Activated naive CD8-positive, alpha-beta T cell treated with anti-CD3 and anti-CD28 coated beads for 36 hours (primary cell): ENCODE results near the gene CAD. TPM values are rescaled to one million over a fixed set of nuclear protein-coding genes. Genes with fewer than 3 reads are reported as not detected.

Experiments
- DNase-seq: peaks from one replicate; pipeline ENCODE4 v3.0.0; 2021
- H3K27ac Mint-ChIP-seq: one replicate; pipeline ENCODE4 v1.8.0; 2022; ENCODE audit warnings: mild to moderate bottlenecking, moderate library complexity, mixed read lengths
- H3K27me3 Mint-ChIP-seq: one replicate; pipeline ENCODE4 v1.8.0; 2022; ENCODE audit warnings: mild to moderate bottlenecking, mixed read lengths
- H3K36me3 Mint-ChIP-seq: one replicate; pipeline ENCODE4 v1.8.0; 2021; ENCODE audit warnings: mild to moderate bottlenecking, mixed read lengths
- H3K4me1 Mint-ChIP-seq: one replicate; pipeline ENCODE4 v1.8.0; 2021; ENCODE audit warnings: mixed read lengths
- H3K4me3 Mint-ChIP-seq: one replicate; pipeline ENCODE4 v1.8.0; 2022; ENCODE audit warnings: mild to moderate bottlenecking, moderate library complexity, mixed read lengths
- H3K9me3 Mint-ChIP-seq: one replicate; pipeline ENCODE4 v1.8.0; 2022; ENCODE audit warnings: mixed read lengths
- total RNA-seq, 2 experiments: library from RNA; stranded (reverse); gene quantifications; one replicate each; pipeline ENCODE4 v1.2.3, GENCODE V29; 2021

Gene CAD
- total RNA-seq, 2 experiments from 2014 or later: 134 TPM

- H3K27ac Mint-ChIP-seq: no peak overlapping the region
- H3K36me3 Mint-ChIP-seq: no peaks in the 10 kb centered on the region
- no peak overlapping the region for H3K4me3 Mint-ChIP-seq
- no peak for DNase-seq
- H3K9me3 Mint-ChIP-seq: no peaks in the 10 kb centered on the region
- H3K27me3 Mint-ChIP-seq: peaks cover 13% of the 10 kb centered on the region
- no peaks in the 10 kb centered on the region for H3K4me1 Mint-ChIP-seq
Measured at GRCh38 chr2:27290549-27290948, 73.4 kb downstream of the CAD start.

GRCh38 chr2:27291865-27292264 is 74.7 kb downstream of the CAD start:
- Mint-ChIP-seq H3K36me3 (no peaks in the 10 kb centered on the region), H3K27me3 (peaks cover 13% of the 10 kb centered on the region), H3K4me1 (no peaks in the 10 kb centered on the region), H3K4me3 (no peak overlapping the region), H3K9me3 (no peaks in the 10 kb centered on the region), H3K27ac (no peak overlapping the region)
- no peak for DNase-seq

Other genes with a start within 250 kb of the CAD start
- 1 to 10 TPM; 2.0 to 2.3 TPM for gene MAPRE3, start 246.7 kb upstream of the CAD start, total RNA-seq
- 10 to 100 TPM; 50.6 to 54.3 TPM for gene TMEM214, start 184.4 kb upstream of the CAD start, total RNA-seq
- gene AGBL5, start 165.7 kb upstream of the CAD start, total RNA-seq: 10 to 100 TPM; 14.8 to 15.2 TPM
- gene OST4, start 145.7 kb upstream of the CAD start, total RNA-seq: 100 to 1,000 TPM; 282 to 290 TPM
- gene EMILIN1, start 138.8 kb upstream of the CAD start, total RNA-seq: under 1 TPM; 0.62 to 0.76 TPM
- gene KHK, start 130.6 kb upstream of the CAD start, total RNA-seq: 10 to 100 TPM; 12.6 to 12.8 TPM
- gene CGREF1, start 98.2 kb upstream of the CAD start, total RNA-seq: 1 to 10 TPM; 8.8 to 9.8 TPM
- gene ABHD1, start 93.6 kb upstream of the CAD start, total RNA-seq: under 1 TPM; 0.44 to 0.54 TPM
- gene PREB, start 82.7 kb upstream of the CAD start, total RNA-seq: 10 to 100 TPM; 62.1 to 63.3 TPM
- gene PRR30, start 78.0 kb upstream of the CAD start, total RNA-seq: not detected
- gene TCF23, start 68.4 kb upstream of the CAD start, total RNA-seq: not detected
- 10 to 100 TPM; 75.4 to 77.4 TPM for gene ATRAID, start 5.3 kb upstream of the CAD start, total RNA-seq
- gene SLC5A6, start 5.1 kb upstream of the CAD start, total RNA-seq: 10 to 100 TPM; 74.2 to 81.9 TPM
- gene SLC30A3, start 45.7 kb downstream of the CAD start, total RNA-seq: under 1 TPM; 0.14 to 0.22 TPM
- not detected for gene DNAJC5G, start 58.1 kb downstream of the CAD start, total RNA-seq
- gene TRIM54, start 65.1 kb downstream of the CAD start, total RNA-seq: under 1 TPM; 0.24 to 0.33 TPM
- gene UCN, start 91.1 kb downstream of the CAD start, total RNA-seq: 1 to 10 TPM; 1.3 to 1.6 TPM
- 10 to 100 TPM; 84.4 to 87.8 TPM for gene MPV17, start 105.7 kb downstream of the CAD start, total RNA-seq
- gene GTF3C2, start 139.4 kb downstream of the CAD start, total RNA-seq: 10 to 100 TPM; 77.4 to 83.9 TPM
- 10 to 100 TPM; 41.2 to 43.6 TPM for gene EIF2B4, start 153.0 kb downstream of the CAD start, total RNA-seq
- 10 to 100 TPM; 88.1 to 96.0 TPM for gene SNX17, start 153.2 kb downstream of the CAD start, total RNA-seq
- gene ZNF513, start 163.4 kb downstream of the CAD start, total RNA-seq: 1 to 10 TPM; 8.3 to 9.9 TPM
- gene PPM1G, start 192.2 kb downstream of the CAD start, total RNA-seq: 100 to 1,000 TPM; 172 to 176 TPM
- 10 to 100 TPM; 57.0 to 62.5 TPM for gene NRBP1, start 211.3 kb downstream of the CAD start, total RNA-seq
- 1 to 10 TPM; 7.4 to 9.9 TPM for gene KRTCAP3, start 225.0 kb downstream of the CAD start, total RNA-seq